ENCODE measurements around the gene MRPL12. TPM values are rescaled to one million over a fixed set of nuclear protein-coding genes. Genes with fewer than 3 reads are reported as not detected.

The MRPL12 gene
- total and polyA plus RNA-seq, 9 of the 15 experiments (the other 6 are each of a cell fraction or from before 2014, with no cell fraction given), result 0.94 to 338 (median 100) TPM

- no peak for TF ChIP-seq BACH1 (tag; IDR thresholded peaks at IDR 0.05)
- no peak for TF ChIP-seq GTF2B (IDR thresholded peaks at IDR 0.05; ENCODE audit: extremely low read depth, insufficient read length)
- TF ChIP-seq HINFP (tag; conservative IDR thresholded peaks at IDR 0.05; ENCODE audit: low read depth), result no peak
- no peak for TF ChIP-seq HBP1 (CRISPR knock-in tag; IDR thresholded peaks at IDR 0.05)
- TF ChIP-seq NCOA6 (IDR thresholded peaks at IDR 0.05), result no peak; the same call in 1 of the 2 replicates
- TF ChIP-seq TAF15 (IDR thresholded peaks at IDR 0.05; ENCODE audit: low read depth, low read length), result no peak
- no peak for TF ChIP-seq ATF4 (CRISPR knock-in tag; IDR thresholded peaks at IDR 0.05)
- TF ChIP-seq BRCA1 (IDR thresholded peaks at IDR 0.05), result no peak
- no peak for TF ChIP-seq BRCA1 (CRISPR knock-in tag; IDR thresholded peaks at IDR 0.05)
- TF ChIP-seq SREBF1 (IDR thresholded peaks at IDR 0.05; ENCODE audit: borderline replicate concordance, low read depth, low read length), result no peak
- no peak for TF ChIP-seq IRF1 (CRISPR knock-in tag; IDR thresholded peaks at IDR 0.05; ENCODE audit: borderline replicate concordance)
- TF ChIP-seq GTF2F1 (IDR thresholded peaks at IDR 0.05; ENCODE audit: low read depth, low read length), result no peak
- TF ChIP-seq CBX1 (IDR thresholded peaks at IDR 0.05; ENCODE audit: low read depth), result no peak
- peak; percentile 74; the same call in 1 of the 2 replicates for TF ChIP-seq SOX6 (IDR thresholded peaks at IDR 0.05)
- TF ChIP-seq FUS (optimal IDR thresholded peaks at IDR 0.05; ENCODE audit: low read depth, low read length), result no peak
- no peak for TF ChIP-seq NR2C2 (CRISPR knock-in tag; IDR thresholded peaks at IDR 0.05)
- peak; percentile 66 for TF ChIP-seq NR2C2 (tag; IDR thresholded peaks at IDR 0.05)
- TF ChIP-seq DPF2 (IDR thresholded peaks at IDR 0.05), result peak; percentile 22; the same call in 1 of the 2 replicates
- no peak for TF ChIP-seq NCOA4 (IDR thresholded peaks at IDR 0.05; ENCODE audit: partially characterized antibody)
- TF ChIP-seq SETDB1 (IDR thresholded peaks at IDR 0.05; ENCODE audit: low read length), result no peak
Measured at GRCh38 chr17:81683584-81684441, 19.4 kb upstream of the MRPL12 start, which contains the start of the genes ARL16 and HGS (continued).
